Pons (tissue), 1 donor: ENCODE data around the gene MDGA2.

Experiments used
- DNase-seq: peaks from one replicate; pipeline ENCODE4 v3.0.0-alpha.2; 2016; ENCODE audit warnings: low spot score

The MDGA2 gene

DNA sequence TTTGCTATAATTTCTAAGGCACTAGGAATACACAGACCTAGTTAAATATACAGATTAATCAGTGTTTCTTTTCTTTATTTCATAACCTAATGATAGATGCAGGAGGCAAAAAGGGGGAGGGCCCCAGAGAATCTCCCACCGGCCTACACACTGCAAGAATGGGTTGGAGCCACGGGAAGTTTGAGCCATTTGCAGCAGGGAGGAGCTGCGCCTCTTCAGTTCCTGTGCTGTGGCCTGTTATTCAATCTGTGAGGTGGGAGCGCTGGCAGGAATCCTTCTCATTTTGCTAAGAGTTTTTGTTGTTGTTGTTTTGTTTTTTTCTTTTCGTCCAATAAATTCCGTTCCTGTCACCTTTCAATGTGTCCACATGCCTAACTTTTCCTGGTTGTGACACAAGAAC, 772.6 kb downstream of the MDGA2 start:
- DNase-seq: no peak

DNA sequence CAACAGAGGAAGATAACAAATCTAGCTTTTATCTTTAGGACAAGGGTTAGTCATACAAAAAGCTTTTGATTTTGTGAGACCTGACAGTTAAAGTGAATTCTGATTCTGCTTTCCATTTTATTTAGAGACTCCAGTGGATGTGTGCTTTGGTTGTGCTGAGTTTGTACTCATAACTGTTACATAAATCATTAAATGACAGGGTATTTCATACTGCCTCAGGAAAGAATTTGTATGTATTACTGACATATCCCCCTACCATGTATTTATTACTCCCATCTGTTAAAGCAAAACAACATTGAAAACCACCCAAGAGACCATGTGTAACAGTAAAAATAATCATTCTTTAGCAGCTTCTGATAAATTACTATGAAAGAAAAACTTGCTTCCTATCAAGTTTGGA, 780.9 kb downstream of the MDGA2 start:
- DNase-seq: no peak

DNA sequence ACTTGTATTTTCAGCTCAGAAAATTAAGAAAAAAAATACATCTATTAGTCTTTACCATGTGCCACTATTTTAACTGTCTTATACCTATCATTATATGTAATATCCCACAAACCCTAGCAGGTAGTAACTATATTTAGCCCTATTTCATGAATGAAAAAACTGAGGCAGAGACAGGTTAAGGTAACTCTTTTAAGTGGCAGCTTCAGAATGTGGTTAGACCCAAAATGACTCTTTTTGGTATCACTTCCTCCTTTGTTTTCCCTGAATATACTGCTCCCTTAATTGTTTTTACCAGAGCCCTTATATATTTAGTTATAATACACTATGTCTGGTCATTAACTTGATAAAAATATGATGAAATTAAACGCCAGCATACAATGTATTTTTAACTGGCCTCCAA, 788.3 kb downstream of the MDGA2 start:
- DNase-seq: no peak

DNA sequence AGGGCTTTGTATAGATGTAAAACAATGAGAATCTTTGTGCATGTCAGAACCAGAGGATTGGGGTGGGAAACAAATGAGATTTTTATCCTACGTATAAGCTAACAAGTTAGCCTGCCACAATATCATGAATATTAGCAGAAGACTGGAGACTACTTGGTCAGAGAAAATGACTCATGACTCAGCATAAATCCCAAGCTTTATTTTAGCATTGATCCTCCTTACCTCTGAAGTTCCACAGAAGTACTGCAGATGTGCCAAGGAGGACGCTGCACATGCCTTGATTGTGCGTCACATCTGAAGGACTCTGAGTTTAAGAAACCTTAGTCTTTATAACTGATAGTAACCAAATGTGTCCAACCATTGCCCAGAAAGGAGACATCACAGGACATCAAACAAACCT, 789.8 kb downstream of the MDGA2 start:
- no peak for DNase-seq

DNA sequence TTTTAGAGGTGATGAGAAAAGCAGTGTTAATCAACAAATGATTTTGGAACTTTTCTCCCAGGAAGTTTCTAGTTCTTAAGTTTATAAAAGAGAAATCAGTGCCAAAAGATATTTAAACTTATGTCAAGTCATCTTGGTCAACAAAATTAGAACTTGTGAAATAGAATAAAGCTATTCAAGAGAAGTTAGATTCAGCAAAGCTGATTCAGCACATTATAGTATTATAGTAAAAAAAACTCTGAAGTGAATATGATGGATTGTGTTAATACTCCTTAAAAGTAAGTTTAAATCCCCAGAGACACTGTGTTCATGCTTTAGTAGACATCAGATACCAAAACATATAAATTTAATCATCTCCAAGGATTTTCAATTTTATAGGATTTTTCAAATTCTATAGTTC, 813.7 kb downstream of the MDGA2 start:
- no peak for DNase-seq

DNA sequence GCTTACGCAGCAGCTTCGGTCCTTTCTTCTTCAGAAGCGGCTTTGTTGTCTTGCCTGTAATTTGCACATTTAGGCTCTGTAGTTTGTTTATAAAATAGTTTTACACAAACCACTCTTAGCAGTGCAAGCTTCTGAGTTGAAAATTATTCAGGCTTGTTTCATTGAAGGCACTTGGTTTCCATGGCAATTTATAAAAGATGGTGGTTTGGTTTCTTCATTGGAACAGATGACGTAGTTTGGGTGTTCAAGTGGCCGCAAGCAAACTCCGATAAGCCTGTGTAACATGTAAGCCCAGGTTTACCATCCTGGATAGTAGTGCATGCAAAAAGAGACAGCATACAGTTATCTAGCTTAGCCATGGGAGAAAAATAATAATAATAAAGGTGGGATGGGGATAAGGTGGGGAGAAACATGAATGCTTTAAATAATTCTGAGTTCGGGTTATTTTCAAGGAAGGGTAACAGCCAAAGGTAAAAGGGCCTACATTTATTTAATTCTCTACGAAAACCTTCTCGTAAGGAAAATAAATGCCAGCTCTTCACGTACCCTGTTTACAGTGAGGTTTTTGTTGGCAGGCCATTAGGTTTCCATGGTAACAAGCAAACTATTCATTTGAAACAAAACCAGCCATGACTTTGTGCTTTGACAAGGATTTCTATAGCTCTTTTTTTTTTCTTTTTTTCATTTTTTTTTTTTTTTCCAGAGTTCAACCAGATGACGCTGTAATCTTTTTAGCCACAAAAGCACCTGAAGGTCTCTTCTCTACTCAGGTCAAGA, 834.3 kb downstream of the MDGA2 start:
- DNase-seq: peak; percentile 75

DNA sequence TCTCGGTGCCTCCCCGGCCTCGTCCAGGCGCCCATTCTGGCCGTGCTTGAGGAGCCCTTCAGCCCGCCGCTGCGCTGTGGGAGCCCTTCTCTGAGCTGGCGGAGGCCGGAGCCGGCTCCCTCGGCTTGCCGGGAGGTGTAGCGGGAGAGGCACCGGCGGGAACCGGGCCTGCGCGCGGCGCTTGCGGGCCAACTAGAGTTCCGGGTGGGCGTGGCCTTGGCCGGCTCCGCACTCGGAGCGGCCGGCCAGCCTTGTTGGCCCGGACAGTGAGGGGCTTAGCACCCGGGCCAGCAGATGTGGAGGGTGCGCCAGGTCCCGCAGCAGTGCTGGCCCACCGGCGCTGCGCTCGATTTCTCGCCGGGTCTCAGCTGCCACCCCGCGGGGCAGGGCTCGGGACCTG, 855.1 kb downstream of the MDGA2 start:
- DNase-seq: no peak

DNA sequence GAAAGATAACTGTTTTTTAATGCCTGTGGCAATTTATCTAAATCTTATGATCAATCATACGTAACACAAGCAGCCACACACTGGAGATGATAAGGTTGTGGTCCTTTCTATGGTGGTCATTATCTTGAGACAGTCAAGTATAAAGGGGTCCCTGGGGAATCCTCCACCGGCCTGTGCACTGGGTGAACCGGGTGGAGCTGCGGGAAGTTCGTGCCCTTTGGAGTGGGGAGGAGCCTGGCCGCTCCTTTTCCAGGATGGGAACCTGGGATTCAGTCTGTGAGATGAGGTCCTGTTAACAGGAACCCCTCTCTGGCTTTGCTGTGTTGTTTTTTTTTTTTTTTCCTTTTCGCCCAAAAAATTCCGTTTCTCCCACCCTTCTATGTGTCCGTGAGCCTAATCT, 856.3 kb downstream of the MDGA2 start:
- DNase-seq: no peak

DNA sequence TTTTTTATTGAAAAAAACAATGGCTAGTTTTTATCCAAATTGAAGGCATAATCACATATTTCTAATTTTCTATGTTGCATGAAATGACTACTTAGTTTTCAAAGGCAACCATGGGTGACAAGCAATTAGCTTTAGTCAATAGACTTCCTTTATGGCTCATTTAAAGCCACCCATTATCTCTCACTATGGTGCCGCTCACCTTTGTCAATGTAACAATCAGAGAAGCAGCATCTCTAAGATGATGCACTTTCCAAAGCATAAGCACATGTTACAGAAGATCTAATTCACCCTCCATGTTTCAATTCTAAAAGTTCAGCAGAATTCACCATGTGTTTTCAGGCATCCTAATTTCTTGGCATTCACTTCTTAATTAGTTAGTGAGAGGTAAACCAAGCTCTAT, 857.3 kb downstream of the MDGA2 start:
- DNase-seq: no peak

DNA sequence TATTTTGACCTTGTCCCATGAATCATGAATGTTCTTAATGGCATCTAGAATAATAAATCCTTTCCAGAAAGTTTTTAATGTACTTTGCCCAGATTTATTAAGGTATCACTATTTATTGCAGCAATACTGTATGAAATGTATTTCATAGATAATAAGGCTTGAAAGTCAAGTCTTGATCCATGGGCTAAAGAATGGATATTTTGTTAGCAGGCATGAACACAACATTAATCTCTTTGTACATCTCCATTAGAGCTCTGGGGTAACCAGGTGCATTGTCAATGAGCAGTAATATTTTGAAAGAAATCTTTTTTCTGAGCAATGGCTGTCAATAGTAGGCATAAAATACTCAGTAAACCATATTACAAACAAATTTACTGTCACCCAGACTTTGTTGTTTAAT, 882.3 kb downstream of the MDGA2 start:
- no peak for DNase-seq
